GM12891 (cell line): ENCODE results near the gene RBM20.

Experiments used
- DNase-seq: peaks from one replicate; pipeline ENCODE4 v3.0.0; 2011; ENCODE audit warnings: low spot score; ENCODE audit not compliant: insufficient read length
- FAIRE-seq: peaks from 2 replicates; lab custom pipeline; 2011; peaks lifted over from hg19 to GRCh38; lab: Jason Lieb, UNC
- PAX5 ChIP-seq: IDR thresholded peaks from 2 replicates; pipeline ENCODE4 v1.6.1; 2011; ENCODE audit warnings: low read length, moderate library complexity, mild to moderate bottlenecking; ENCODE audit not compliant: insufficient read depth, severe bottlenecking
- POLR2A ChIP-seq: IDR thresholded peaks from 2 replicates; pipeline ENCODE4 v1.6.1; 2011; ENCODE audit warnings: low read depth, low read length, control low read depth
- POLR2AphosphoS5 ChIP-seq: IDR thresholded peaks from 2 replicates; pipeline ENCODE4 v1.6.1; 2011; ENCODE audit warnings: low read depth, low read length, control low read depth
- POU2F2 ChIP-seq: IDR thresholded peaks from 2 replicates; pipeline ENCODE4 v1.6.1; 2011; ENCODE audit warnings: low read depth, mild to moderate bottlenecking, control low read depth, low read length, moderate library complexity
- SPI1 ChIP-seq: IDR thresholded peaks from 2 replicates; pipeline ENCODE4 v1.6.1; 2011; ENCODE audit warnings: low read depth, low read length, control low read depth
- TAF1 ChIP-seq: IDR thresholded peaks from 2 replicates; pipeline ENCODE4 v1.6.1; 2011; ENCODE audit warnings: low read depth, low read length, control low read depth

Gene RBM20

DNA sequence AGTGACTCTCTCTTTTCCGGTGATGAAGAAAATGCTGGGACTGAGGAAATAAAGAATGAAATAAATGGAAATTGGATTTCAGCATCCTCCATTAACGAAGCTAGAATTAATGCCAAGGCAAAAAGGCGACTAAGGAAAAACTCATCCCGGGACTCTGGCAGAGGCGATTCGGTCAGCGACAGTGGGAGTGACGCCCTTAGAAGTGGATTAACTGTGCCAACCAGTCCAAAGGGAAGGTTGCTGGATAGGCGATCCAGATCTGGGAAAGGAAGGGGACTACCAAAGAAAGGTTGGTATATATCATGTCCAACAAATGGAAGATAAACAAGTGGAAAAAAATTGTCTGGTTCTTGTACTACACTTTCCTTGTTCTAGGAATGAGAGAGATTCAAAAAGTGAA is 237.1 kb downstream of the RBM20 start:
- FAIRE-seq (no peak), DNase-seq (no peak)
- TF ChIP-seq POLR2AphosphoS5: no peak
- no peak for TF ChIP-seq TAF1
- no peak for TF ChIP-seq POU2F2
- TF ChIP-seq POLR2A: no peak
- no peak for TF ChIP-seq PAX5
- no peak for TF ChIP-seq SPI1

DNA sequence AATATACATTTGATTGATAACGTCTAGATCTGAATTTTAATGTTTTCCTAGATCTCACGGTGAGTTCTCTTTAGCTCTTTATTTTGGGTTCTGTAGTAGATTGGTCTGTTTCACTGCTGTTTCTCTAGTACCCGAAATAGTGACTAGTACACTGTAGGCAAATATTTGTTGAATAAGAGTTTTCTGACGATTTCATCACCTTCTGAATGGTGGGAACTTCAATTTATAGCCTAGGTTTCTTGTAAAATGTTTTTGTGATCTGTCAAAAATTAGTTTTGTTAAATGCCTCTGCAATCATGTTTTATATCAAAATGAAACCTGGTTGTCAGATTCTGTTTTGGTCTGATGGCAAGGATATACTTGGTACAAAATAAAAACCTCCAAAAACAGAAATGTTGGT is 237.8 kb downstream of the RBM20 start:
- no peak for DNase-seq
- TF ChIP-seq TAF1 (no peak), SPI1 (no peak)
- FAIRE-seq: no peak

DNA sequence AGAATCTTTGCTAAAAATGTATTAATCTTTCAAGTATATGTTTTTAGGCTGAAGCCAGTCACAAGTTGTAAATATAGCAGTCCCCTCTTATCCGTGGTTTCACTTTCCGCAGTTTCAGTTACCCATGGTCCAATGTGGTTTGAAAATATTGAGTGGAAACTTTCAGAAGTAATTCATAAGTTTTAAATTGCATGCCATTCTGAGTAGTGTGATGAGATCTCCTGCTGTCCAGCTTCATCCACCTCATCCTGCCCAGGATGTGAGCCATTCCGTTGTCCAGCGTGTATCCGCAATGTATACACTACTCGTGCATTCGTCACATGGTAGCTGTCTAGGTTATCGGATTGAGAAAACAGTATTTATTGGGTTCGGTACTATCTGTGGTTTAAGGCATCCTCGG is 239.8 kb downstream of the RBM20 start:
- TF ChIP-seq POU2F2: no peak
- no peak for TF ChIP-seq POLR2A
- no peak for TF ChIP-seq SPI1
- no peak for TF ChIP-seq POLR2AphosphoS5
- TF ChIP-seq PAX5: no peak
- no peak for TF ChIP-seq TAF1
- DNase-seq (no peak), FAIRE-seq (peak; percentile 31)

DNA sequence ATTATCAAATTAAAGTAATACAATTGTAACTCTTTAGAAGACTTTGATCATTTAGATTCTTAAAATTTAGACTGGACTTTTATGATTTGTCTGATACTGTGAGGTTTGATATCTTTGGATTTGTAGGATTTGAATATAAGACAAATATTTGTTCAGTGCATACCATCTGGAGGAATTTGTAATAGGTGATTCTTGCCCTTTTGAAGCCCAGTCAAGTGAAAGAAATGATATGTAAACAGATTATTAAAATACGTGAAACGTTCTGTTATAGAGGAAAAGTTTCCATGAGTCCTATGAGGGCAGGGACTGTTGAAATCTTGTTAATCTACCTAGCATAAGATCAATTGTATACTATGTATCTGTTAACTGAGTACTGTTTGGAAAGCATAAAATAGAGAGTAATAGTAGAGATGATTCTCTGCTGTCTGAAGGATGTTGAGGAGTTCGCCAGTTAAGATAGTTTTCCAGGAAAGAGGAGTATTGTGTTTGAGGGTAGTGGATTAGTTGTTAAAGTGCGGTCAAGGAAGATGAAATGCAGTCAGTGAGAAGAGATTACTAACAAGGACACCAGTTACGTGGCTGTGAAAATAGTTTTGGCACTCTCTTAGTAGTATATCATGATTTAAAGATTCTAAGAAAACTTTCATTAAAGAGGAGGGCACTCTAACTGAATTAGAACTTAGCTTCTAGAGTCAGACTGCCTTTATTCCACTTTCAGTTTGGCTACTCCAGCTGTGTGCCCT is 242.0 kb downstream of the RBM20 start:
- TF ChIP-seq SPI1 (no peak), PAX5 (no peak), POU2F2 (no peak), POLR2A (no peak), TAF1 (no peak), POLR2AphosphoS5 (no peak)
- FAIRE-seq: peak; percentile 58
- no peak for DNase-seq

DNA sequence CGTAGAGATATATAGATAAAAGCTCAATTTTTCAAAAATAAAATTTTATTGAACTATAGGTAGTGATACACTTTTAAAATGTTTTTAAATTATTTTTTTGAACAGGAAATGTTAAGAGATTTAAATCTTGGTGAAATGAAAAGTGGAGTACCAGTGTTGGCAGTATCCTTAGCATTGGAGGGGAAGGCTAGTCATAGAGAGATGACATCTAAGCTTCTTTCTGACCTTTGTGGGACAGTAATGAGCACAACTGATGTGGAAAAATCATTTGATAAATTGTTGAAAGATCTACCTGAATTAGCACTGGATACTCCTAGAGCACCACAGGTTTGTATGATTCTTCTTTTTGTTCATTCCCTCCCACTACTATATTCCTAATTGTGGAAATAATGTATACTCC is 243.4 kb downstream of the RBM20 start:
- no peak for TF ChIP-seq PAX5
- no peak for TF ChIP-seq SPI1
- no peak for TF ChIP-seq TAF1
- TF ChIP-seq POLR2AphosphoS5: no peak
- TF ChIP-seq POLR2A: no peak
- TF ChIP-seq POU2F2: no peak
- no peak for DNase-seq
- FAIRE-seq: no peak
